Nephron (organoid): ENCODE measurements around the gene FAT1.
"Not testable (repeated sequence)": the region's sequence is repeated elsewhere in the genome, so short reads cannot be mapped to it uniquely, and the experiment has no call there.

Experiments
- H3K27ac Mint-ChIP-seq, 3 experiments: 2 replicates each; pipeline ENCODE4 v1.8.0; 2020; ENCODE audit warnings: mixed read lengths in 3 of 3, mild to moderate bottlenecking in 2 of 3, moderate library complexity in 1 of 3
- H3K27me3 Mint-ChIP-seq: 2 replicates; pipeline ENCODE4 v1.8.0; 2021; ENCODE audit warnings: low read depth, mild to moderate bottlenecking, moderate library complexity, mixed read lengths
- H3K36me3 Mint-ChIP-seq: 2 replicates; pipeline ENCODE4 v1.8.0; 2020; ENCODE audit warnings: low read depth, mixed read lengths
- H3K4me1 Mint-ChIP-seq: 2 replicates; pipeline ENCODE4 v1.8.0; 2020; ENCODE audit warnings: mixed read lengths
- H3K4me3 Mint-ChIP-seq, 3 experiments: 2 replicates each; pipeline ENCODE4 v1.8.0; 2020; ENCODE audit warnings: mild to moderate bottlenecking in 3 of 3, mixed read lengths in 3 of 3, moderate library complexity in 2 of 3
- H3K9me3 Mint-ChIP-seq: 2 replicates; pipeline ENCODE4 v1.8.0; 2020; ENCODE audit warnings: mixed read lengths
- CTCF ChIP-seq, 3 experiments: fragments of 200-600 bp; sonication (generic); IDR thresholded peaks; one replicate each; pipeline ENCODE4 v1.5.0; 2021; ENCODE audit warnings: antibody characterized with exemption in 3 of 3; ENCODE audit not compliant: unreplicated experiment in 3 of 3

FAT1 gene

GRCh38 chr4:186761393-186761792 is 37.7 kb upstream of the FAT1 start:
- Mint-ChIP-seq H3K36me3 (peaks cover 4% of the 10 kb centered on the region), H3K27ac (peak overlapping the region in 1 of 3 experiments; percentile 51), H3K4me3 (no peak overlapping the region), H3K4me1 (peaks cover 36% of the 10 kb centered on the region), H3K9me3 (peaks cover 2% of the 10 kb centered on the region), H3K27me3 (no peaks in the 10 kb centered on the region)
- no peak for TF ChIP-seq CTCF (IDR thresholded peaks at IDR 0.05; ENCODE audit: unreplicated experiment in 3 of 3)

GRCh38 chr4:186760576-186760975 is 36.9 kb upstream of the FAT1 start:
- H3K4me3 Mint-ChIP-seq = no peak overlapping the region
- peaks cover 4% of the 10 kb centered on the region for H3K36me3 Mint-ChIP-seq
- no peaks in the 10 kb centered on the region for H3K27me3 Mint-ChIP-seq
- H3K4me1 Mint-ChIP-seq = peaks cover 30% of the 10 kb centered on the region
- TF ChIP-seq CTCF (IDR thresholded peaks at IDR 0.05; ENCODE audit: unreplicated experiment in 3 of 3) = no peak
- peak overlapping the region in 1 of 3 experiments; percentile 11 for H3K27ac Mint-ChIP-seq
- H3K9me3 Mint-ChIP-seq = peaks cover 2% of the 10 kb centered on the region

- TF ChIP-seq CTCF (IDR thresholded peaks at IDR 0.05; ENCODE audit: unreplicated experiment in 3 of 3) = no peak
- no peaks in the 10 kb centered on the region for H3K27me3 Mint-ChIP-seq
- peaks cover 2% of the 10 kb centered on the region for H3K9me3 Mint-ChIP-seq
- no peak overlapping the region for H3K27ac Mint-ChIP-seq
- H3K4me3 Mint-ChIP-seq = no peak overlapping the region
- peaks cover 4% of the 10 kb centered on the region for H3K36me3 Mint-ChIP-seq
- H3K4me1 Mint-ChIP-seq = peaks cover 24% of the 10 kb centered on the region
Observed at GRCh38 chr4:186759990-186760389, 36.3 kb upstream of the FAT1 start.

- Mint-ChIP-seq H3K4me1 (peaks cover 21% of the 10 kb centered on the region), H3K9me3 (peaks cover 2% of the 10 kb centered on the region), H3K27ac (peak overlapping the region in 2 of 3 experiments; percentile 20 to 48), H3K4me3 (no peak overlapping the region), H3K27me3 (no peaks in the 10 kb centered on the region), H3K36me3 (peaks cover 4% of the 10 kb centered on the region)
- no peak for TF ChIP-seq CTCF (IDR thresholded peaks at IDR 0.05; ENCODE audit: unreplicated experiment in 3 of 3)
Observed at GRCh38 chr4:186758929-186759682, 35.5 kb upstream of the FAT1 start.

GRCh38 chr4:186757696-186758355 is 34.2 kb upstream of the FAT1 start:
- Mint-ChIP-seq H3K36me3 (peaks cover 4% of the 10 kb centered on the region), H3K4me1 (peaks cover 19% of the 10 kb centered on the region), H3K27me3 (no peaks in the 10 kb centered on the region), H3K9me3 (peaks cover 2% of the 10 kb centered on the region), H3K27ac (peak overlapping the region in 2 of 3 experiments; percentile 2 to 45), H3K4me3 (no peak overlapping the region)
- TF ChIP-seq CTCF (IDR thresholded peaks at IDR 0.05; ENCODE audit: unreplicated experiment in 3 of 3) = no peak

GRCh38 chr4:186756550-186756949 is 32.9 kb upstream of the FAT1 start:
- peaks cover 22% of the 10 kb centered on the region for H3K4me1 Mint-ChIP-seq
- H3K4me3 Mint-ChIP-seq, H3K36me3 Mint-ChIP-seq, H3K27me3 Mint-ChIP-seq, H3K9me3 Mint-ChIP-seq: not testable (repeated sequence)
- H3K27ac Mint-ChIP-seq = peak overlapping the region in 1 of 3 experiments; percentile 4
